Hypothalamus (tissue), 51 donors: ENCODE results near the gene PNMA8B.
"Not testable (repeated sequence)": the region's sequence is repeated elsewhere in the genome, so short reads cannot be mapped to it uniquely, and the experiment has no call there.

Source experiments
- DNase-seq, 51 donors: peaks; one replicate each; lab custom pipeline; 2025; lab: John Stamatoyannopoulos, UW

The PNMA8B gene

GRCh38 chr19:46495786-46496099 is at the start of gene PNMA8B:
Gene PNMA8B, minus strand, starts transcription at chr19:46495867. Its CDS starts 402 bp downstream, at chr19:46495465.
- peak in 50 of 51 donors; percentile 18 to 90 (median 73) for DNase-seq

- no peak for DNase-seq
Observed at GRCh38 chr19:46544651-46545050, 49.0 kb upstream of the PNMA8B start.

GRCh38 chr19:46542428-46543230 is 47.0 kb upstream of the PNMA8B start:
- DNase-seq = peak in 47 of 51 donors; percentile 20 to 99 (median 77)

- DNase-seq = peak in 24 of 51 donors; percentile 10 to 63 (median 24)
Observed at GRCh38 chr19:46537136-46538097, 41.8 kb upstream of the PNMA8B start.

- DNase-seq = no peak
Observed at GRCh38 chr19:46536391-46536790, 40.7 kb upstream of the PNMA8B start.

- no peak for DNase-seq
Observed at GRCh38 chr19:46533621-46534081, 38.0 kb upstream of the PNMA8B start.

- DNase-seq = peak in 28 of 51 donors; percentile 7 to 68 (median 38)
Observed at GRCh38 chr19:46533078-46533620, 37.5 kb upstream of the PNMA8B start.

GRCh38 chr19:46530636-46531035 is 35.0 kb upstream of the PNMA8B start:
- DNase-seq = no peak

GRCh38 chr19:46529622-46530451 is 34.2 kb upstream of the PNMA8B start:
- peak in 40 of 51 donors; percentile 6 to 83 (median 48) for DNase-seq

- DNase-seq = no peak
Observed at GRCh38 chr19:46528601-46529590, 33.2 kb upstream of the PNMA8B start.

- not testable (repeated sequence) for DNase-seq
Observed at GRCh38 chr19:46526801-46527200, 31.1 kb upstream of the PNMA8B start.

- DNase-seq = no peak
Observed at GRCh38 chr19:46524308-46524707, 28.6 kb upstream of the PNMA8B start.

- DNase-seq = not testable (repeated sequence)
Observed at GRCh38 chr19:46522988-46523387, 27.3 kb upstream of the PNMA8B start.

- DNase-seq = no peak
Observed at GRCh38 chr19:46521241-46521868, 25.7 kb upstream of the PNMA8B start.

GRCh38 chr19:46520616-46521015 is 24.9 kb upstream of the PNMA8B start:
- no peak for DNase-seq

- DNase-seq = no peak
Observed at GRCh38 chr19:46517471-46517870, 21.8 kb upstream of the PNMA8B start.

GRCh38 chr19:46515879-46516350 is 20.2 kb upstream of the PNMA8B start:
- no peak for DNase-seq

GRCh38 chr19:46515290-46515609 is 19.6 kb upstream of the PNMA8B start:
- no peak for DNase-seq
